Measurements from ENCODE around the gene LCOR. TPM values are rescaled to one million over a fixed set of nuclear protein-coding genes. Genes with fewer than 3 reads are reported as not detected.
A peak's percentile ranks its signal among the peaks of the same experiment; 100 is the strongest.

LCOR gene
- total and polyA plus RNA-seq, 2 of the 4 experiments (the other 2 are of a cell fraction), result 3.7 to 36.9 TPM

- intact Hi-C loops (cut with micrococcal nuclease) (loop anchor here (5.0 kb wide), 1 partner anchor 116 kb away; no protein-coding TSS in a partner anchor), in situ Hi-C loops (cut with MboI; ENCODE audit: low sequenced_read_pairs) (no loop called here), dilution Hi-C loops (cut with HindIII; ENCODE audit: low sequenced_read_pairs, unreplicated experiment) (no loop called here)
- H4K5ac ChIP-seq (ENCODE audit: low read depth, low read length), result 0 out of 2 replicates have a peak overlapping the region, but pooled peaks have one; percentile 29
- CTCF ChIA-PET, result no interaction called here
- no TSS peak for BruUV-seq (replicated peaks)
- peak overlapping the region; percentile 17; the same call in 1 of the 2 replicates for H2AK5ac ChIP-seq (ENCODE audit: low read depth, low read length)
- H3K9ac ChIP-seq (ENCODE audit: low read depth, low read length), result no peak overlapping the region
- H2AFZ ChIP-seq (replicated peaks; ENCODE audit: low read length, poor library complexity), result no peak overlapping the region
- no peak overlapping the region for H3K18ac ChIP-seq (ENCODE audit: low read depth, low read length)
- no peak overlapping the region for H2AK9ac ChIP-seq (replicated peaks; ENCODE audit: low read depth, low read length, poor library complexity)
- no CpG with 5 or more reads among the region's 7 CpGs for WGBS, 2 experiments (ENCODE audit: extremely low coverage in 2 of 2, insufficient read length in 1 of 2)
- H3K36me3 ChIP-seq (ENCODE audit: control insufficient read depth, insufficient read depth, low read length), result no peaks in the 10 kb centered on the region
- H4K8ac ChIP-seq (ENCODE audit: low read depth in 2 of 2, low read length in 2 of 2), result no peak overlapping the region
- no peak overlapping the region for H4K91ac ChIP-seq (ENCODE audit: insufficient read depth, low read depth, low read length)
- peak; percentile 31; the same call in 1 of the 2 replicates for TF ChIP-seq FOS (IDR thresholded peaks at IDR 0.05; ENCODE audit: low read depth, low read length)
- peak; percentile 92 for TF ChIP-seq CEBPB (IDR thresholded peaks at IDR 0.05; ENCODE audit: low read depth, low read length)
- no peak for TF ChIP-seq SMC3 (IDR thresholded peaks at IDR 0.05; ENCODE audit: low read depth, low read length)
- POLR2A ChIA-PET (ENCODE audit: unreplicated experiment), result no interaction called here
- no peak overlapping the region for H3K4ac ChIP-seq (ENCODE audit: low read depth, low read length)
- peak overlapping the region; percentile 23; the same call in 1 of the 2 replicates for H3K27ac ChIP-seq (ENCODE audit: insufficient read depth, low read length)
- no peak overlapping the region for H3K23ac ChIP-seq (ENCODE audit: low read depth, low read length)
- no peak overlapping the region for H3K14ac ChIP-seq (replicated peaks; ENCODE audit: low read depth, low read length)
- peaks cover 21% of the 10 kb centered on the region for H3K9me1 ChIP-seq (ENCODE audit: insufficient read depth, low read length)
- ATAC-seq (ENCODE audit: low read depth) (peak; percentile 52; the same call in 1 of the 2 replicates), DNase-seq (peak; percentile 60)
- peaks cover 14% of the 10 kb centered on the region for H3K4me1 ChIP-seq (ENCODE audit: control insufficient read depth, insufficient read depth, low read length)
- H3K79me1 ChIP-seq (ENCODE audit: low read depth in 1 of 2, low read length in 2 of 2), result peaks cover 7 to 75% of the 10 kb centered on the region in 2 experiments; a peak in 3 of 4 replicates
- peaks cover 89% of the 10 kb centered on the region for H4K20me1 ChIP-seq (ENCODE audit: insufficient read depth, low read length)
- no peak overlapping the region for H2BK20ac ChIP-seq (ENCODE audit: low read depth, low read length)
- no peak overlapping the region for H3K4me3 ChIP-seq (ENCODE audit: insufficient read depth, low read depth, low read length)
- H3K27me3 ChIP-seq (ENCODE audit: control insufficient read depth, insufficient read depth, low read length), result no peaks in the 10 kb centered on the region
- no peak overlapping the region for H2BK15ac ChIP-seq (ENCODE audit: low read depth, low read length)
- H3K56ac ChIP-seq (ENCODE audit: extremely low read depth, insufficient read depth, low read length), result no peak overlapping the region
- no peak overlapping the region for H2BK120ac ChIP-seq (ENCODE audit: low read depth, low read length)
- peak overlapping the region; percentile 38 for H2BK5ac ChIP-seq (ENCODE audit: low read depth, low read length, poor library complexity, severe bottlenecking)
- no peaks in the 10 kb centered on the region for H3K9me3 ChIP-seq (ENCODE audit: control insufficient read depth, insufficient read depth, low read length)
- peak overlapping the region; percentile 2; the same call in 1 of the 2 replicates for H3K4me2 ChIP-seq (ENCODE audit: low read depth, low read length)
Observed at GRCh38 chr10:96840841-96841518, 8.9 kb downstream of the LCOR start.

Data from IMR-90 (cell line).